CD4-positive, alpha-beta T cell (primary cell): ENCODE measurements around the gene PEBP1. TPM values are rescaled to one million over a fixed set of nuclear protein-coding genes. Genes with fewer than 3 reads are reported as not detected.

Source experiments
- ATAC-seq: fragments of 200-7000 bp; cut with Tn5 transposase; one replicate; pipeline ENCODE4 v1.10.0; 2022; ENCODE audit warnings: mild to moderate bottlenecking; ENCODE audit not compliant: poor library complexity
- CTCF ChIA-PET: fragments of 350-600 bp; sonication (Branson Sonifier 250); formaldehyde crosslinking; loops from one replicate; lab custom pipeline; 2021; ENCODE audit warnings: antibody characterized with exemption, inconsistent platforms; lab: Charles Lee
- POLR2A ChIA-PET: fragments of 350-600 bp; sonication (Branson Sonifier 250); formaldehyde crosslinking; loops from one replicate; lab custom pipeline; 2021; ENCODE audit warnings: antibody characterized with exemption, inconsistent platforms; lab: Charles Lee
- DNase-seq, 14 experiments: peaks; one replicate each; pipeline ENCODE4 v3.0.0-alpha.2; 2013 to 2020; ENCODE audit warnings: mixed read lengths in 2 of 14
- H3K27ac ChIP-seq, 2 donors: one replicate each; pipeline versions ENCODE4 v1.5.1 to v1.7.0; 2013; ENCODE audit warnings: low read length in 2 of 2, low read depth in 1 of 2, mild to moderate bottlenecking in 1 of 2
- H3K27me3 ChIP-seq, 2 experiments: 1 replicate in 1 of 2; 2 replicates in 1 of 2; pipeline versions ENCODE4 v1.6.1 to v1.7.0; 2013; ENCODE audit warnings: low read length in 2 of 2, control low read depth in 1 of 2, mild to moderate bottlenecking in 1 of 2, moderate library complexity in 1 of 2; ENCODE audit not compliant: insufficient read depth in 2 of 2, control insufficient read depth in 1 of 2
- H3K36me3 ChIP-seq: one replicate; pipeline ENCODE4 v1.6.1; 2013; ENCODE audit warnings: low read length, control low read depth; ENCODE audit not compliant: insufficient read depth
- H3K4me1 ChIP-seq: one replicate; pipeline ENCODE4 v1.6.1; 2013; ENCODE audit warnings: low read length, control low read depth; ENCODE audit not compliant: insufficient read depth
- H3K4me3 ChIP-seq: one replicate; pipeline ENCODE4 v1.5.1; 2013; ENCODE audit warnings: mild to moderate bottlenecking, low read length, moderate library complexity
- H3K9me3 ChIP-seq, 2 experiments: 1 replicate in 1 of 2; 2 replicates in 1 of 2; pipeline versions ENCODE4 v1.6.1 to v1.7.0; 2013; ENCODE audit warnings: low read length in 2 of 2, mild to moderate bottlenecking in 2 of 2, control low read depth in 1 of 2, moderate library complexity in 1 of 2; ENCODE audit not compliant: control insufficient read depth in 1 of 2, insufficient read depth in 1 of 2
- H3K27ac Mint-ChIP-seq: one replicate; pipeline ENCODE4 v1.8.0; 2020; ENCODE audit warnings: mixed read lengths
- H3K27me3 Mint-ChIP-seq: one replicate; pipeline ENCODE4 v1.8.0; 2021; ENCODE audit warnings: mixed read lengths
- H3K36me3 Mint-ChIP-seq: one replicate; pipeline ENCODE4 v1.8.0; 2021; ENCODE audit warnings: low read depth, mixed read lengths
- H3K4me1 Mint-ChIP-seq: one replicate; pipeline ENCODE4 v1.8.0; 2021; ENCODE audit warnings: low read depth, mixed read lengths
- H3K4me3 Mint-ChIP-seq: one replicate; pipeline ENCODE4 v1.8.0; 2020; ENCODE audit warnings: mild to moderate bottlenecking, mixed read lengths
- H3K9me3 Mint-ChIP-seq: one replicate; pipeline ENCODE4 v1.8.0; 2020; ENCODE audit warnings: mixed read lengths
- intact Hi-C, 2 experiments: fragments of 100-400 bp; cut with DNase I in 1 of 2; cut with micrococcal nuclease in 1 of 2; formaldehyde crosslinking; loops; one replicate each; pipeline versions ENCODE4 v1.15.1 to v1.9.0; 2023 to 2025; cut with DNase I, micrococcal nuclease
- total RNA-seq, 174 experiments: library from RNA in 2 of 174; stranded (reverse) in 2 of 174; gene quantifications; one replicate each; pipeline ENCODE4 v1.2.3 and lab custom pipeline; 2021 to 2026
- TF ChIP-seq, protein P1 (sequence below): fragments of 200-600 bp; IDR thresholded peaks from one replicate; pipeline ENCODE4 v1.8.0; 2022; ENCODE audit warnings: antibody characterized with exemption, mild to moderate bottlenecking

Gene PEBP1
- total RNA-seq, 2 experiments from 2014 or later = 116 to 119 TPM

DNA sequence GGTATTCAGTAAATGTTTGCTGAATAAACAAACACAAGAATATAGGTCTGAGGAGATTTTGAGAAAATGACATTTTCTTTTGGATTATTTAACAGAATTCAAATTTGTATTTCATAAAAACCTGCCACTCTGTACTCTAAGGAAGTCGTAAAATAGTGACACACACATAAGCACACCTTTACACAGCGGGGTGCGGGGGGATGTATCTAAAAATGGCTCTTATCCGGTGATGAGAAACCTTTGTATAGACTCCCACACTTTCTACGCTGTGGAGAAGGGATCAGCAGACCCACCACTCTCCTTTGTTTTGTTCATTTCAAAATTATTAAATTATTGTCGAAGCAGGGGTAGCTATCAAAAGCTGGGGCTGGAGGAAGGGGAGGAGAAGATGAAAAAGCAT lies 58.0 kb downstream of the PEBP1 start:
- no peak overlapping the region for H3K4me3 Mint-ChIP-seq
- no peaks in the 10 kb centered on the region for H3K4me1 Mint-ChIP-seq
- H3K36me3 Mint-ChIP-seq = peaks cover 34% of the 10 kb centered on the region
- no peaks in the 10 kb centered on the region for H3K27me3 Mint-ChIP-seq
- ATAC-seq = no peak
- Histone ChIP-seq H3K9me3 (no peaks in the 10 kb centered on the region), H3K27me3 (no peaks in the 10 kb centered on the region), H3K36me3 (peaks cover 51% of the 10 kb centered on the region), H3K4me1 (no peaks in the 10 kb centered on the region), H3K27ac (no peak overlapping the region), H3K4me3 (no peak overlapping the region)
- POLR2A ChIA-PET = no interaction called here
- intact Hi-C loops = no loop called here
- TF ChIP-seq, protein P1, sequence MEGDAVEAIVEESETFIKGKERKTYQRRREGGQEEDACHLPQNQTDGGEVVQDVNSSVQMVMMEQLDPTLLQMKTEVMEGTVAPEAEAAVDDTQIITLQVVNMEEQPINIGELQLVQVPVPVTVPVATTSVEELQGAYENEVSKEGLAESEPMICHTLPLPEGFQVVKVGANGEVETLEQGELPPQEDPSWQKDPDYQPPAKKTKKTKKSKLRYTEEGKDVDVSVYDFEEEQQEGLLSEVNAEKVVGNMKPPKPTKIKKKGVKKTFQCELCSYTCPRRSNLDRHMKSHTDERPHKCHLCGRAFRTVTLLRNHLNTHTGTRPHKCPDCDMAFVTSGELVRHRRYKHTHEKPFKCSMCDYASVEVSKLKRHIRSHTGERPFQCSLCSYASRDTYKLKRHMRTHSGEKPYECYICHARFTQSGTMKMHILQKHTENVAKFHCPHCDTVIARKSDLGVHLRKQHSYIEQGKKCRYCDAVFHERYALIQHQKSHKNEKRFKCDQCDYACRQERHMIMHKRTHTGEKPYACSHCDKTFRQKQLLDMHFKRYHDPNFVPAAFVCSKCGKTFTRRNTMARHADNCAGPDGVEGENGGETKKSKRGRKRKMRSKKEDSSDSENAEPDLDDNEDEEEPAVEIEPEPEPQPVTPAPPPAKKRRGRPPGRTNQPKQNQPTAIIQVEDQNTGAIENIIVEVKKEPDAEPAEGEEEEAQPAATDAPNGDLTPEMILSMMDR = no peak
- H3K9me3 Mint-ChIP-seq = no peaks in the 10 kb centered on the region
- DNase-seq = no peak
- CTCF ChIA-PET = no interaction called here
- H3K27ac Mint-ChIP-seq = no peak overlapping the region

Other genes with a start within 250 kb of the PEBP1 start
- gene KSR2, start 167.1 kb upstream of the PEBP1 start, total RNA-seq = under 1 TPM; 0.05 to 0.17 TPM
- gene RFC5, start 119.4 kb upstream of the PEBP1 start, total RNA-seq = 1 to 10 TPM; 8.7 to 9.1 TPM
- gene WSB2, start 74.9 kb upstream of the PEBP1 start, total RNA-seq = 10 to 100 TPM; 12.0 to 13.4 TPM
- gene VSIG10, start 32.1 kb upstream of the PEBP1 start, total RNA-seq = 1 to 10 TPM; 2.2 TPM
- 10 to 100 TPM; 53.5 to 56.6 TPM for gene TAOK3, start 236.8 kb downstream of the PEBP1 start, total RNA-seq
- 10 to 100 TPM; 17.5 to 22.0 TPM for gene SUDS3, start 240.4 kb downstream of the PEBP1 start, total RNA-seq